ENCODE data around the gene BNC2. TPM values are rescaled to one million over a fixed set of nuclear protein-coding genes. Genes with fewer than 3 reads are reported as not detected.

The BNC2 gene
- total and polyA plus RNA-seq, 4 donors, result 3.1 to 51.2 (median 16.9) TPM

DNA sequence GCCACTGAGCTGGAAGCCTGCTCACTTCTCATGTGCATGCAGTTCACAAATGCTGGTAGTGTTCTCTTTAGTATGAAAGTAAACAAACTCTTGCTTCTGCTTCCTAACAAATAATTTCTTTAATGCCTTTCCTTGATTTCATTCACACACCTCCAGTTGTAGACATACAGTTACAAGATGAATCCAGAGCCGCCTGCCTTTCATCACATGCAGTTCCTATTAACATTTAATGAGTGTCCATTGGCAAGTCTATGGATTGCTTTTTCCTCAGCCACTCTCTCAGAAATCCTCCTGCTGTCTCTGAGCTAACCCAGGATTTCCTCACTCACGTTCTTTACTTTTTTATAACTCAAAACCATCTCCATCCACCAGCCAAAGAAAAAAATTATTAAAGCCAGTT, 408.6 kb downstream of the BNC2 start:
- 65% methylated on average over 2 of the region's 2 CpGs for WGBS (ENCODE audit: insufficient coverage)
- Histone ChIP-seq H3K4me3 (ENCODE audit: low read depth, low read length) (no peak overlapping the region), H3K4me1 (ENCODE audit: control insufficient read depth, insufficient read depth, low read length) (peaks cover 5% of the 10 kb centered on the region), H3K27me3 (ENCODE audit: control insufficient read depth, insufficient read depth, low read length) (no peaks in the 10 kb centered on the region), H3K27ac (ENCODE audit: low read depth, low read length) (no peak overlapping the region), H3K36me3 (ENCODE audit: control insufficient read depth, insufficient read depth, low read length) (no peaks in the 10 kb centered on the region), H3K9me3 (ENCODE audit: control insufficient read depth, insufficient read depth, low read length) (no peaks in the 10 kb centered on the region)
- DNase-seq (ENCODE audit: low read depth in 4 of 6, low spot score in 6 of 6), result peak in 1 of 6 donors; percentile 19

DNA sequence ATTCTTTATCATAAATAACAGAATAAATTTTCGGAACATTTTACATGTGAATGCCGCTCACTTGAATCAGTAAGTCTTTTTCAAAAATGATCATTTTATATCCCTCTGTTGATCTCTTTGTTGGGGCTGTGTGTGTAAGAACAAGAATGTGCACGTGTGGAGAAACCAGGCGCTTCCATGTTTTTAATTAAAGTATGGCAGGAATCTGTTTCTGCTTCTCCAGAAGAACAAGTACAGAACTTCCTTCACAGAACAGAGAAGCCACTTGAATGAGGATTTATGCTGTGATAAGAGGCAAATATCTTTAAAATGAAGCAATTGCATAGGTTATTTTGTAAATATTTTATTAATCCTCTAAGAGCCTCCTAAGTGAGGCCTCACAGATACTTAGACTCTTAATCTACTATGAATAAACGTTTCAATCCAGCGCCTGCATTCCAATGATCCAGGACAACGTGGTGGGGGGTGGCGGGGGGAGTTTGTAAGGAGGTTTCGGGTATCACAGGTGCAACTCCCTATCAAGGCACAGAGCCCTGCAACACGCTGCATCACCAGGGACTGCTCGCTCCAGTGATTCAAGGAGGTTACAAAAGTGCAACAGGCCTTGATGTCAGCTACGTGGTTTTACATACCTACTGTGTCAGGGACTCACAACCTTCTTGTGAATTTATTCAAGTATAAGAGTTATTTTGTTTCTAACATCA, 409.2 kb downstream of the BNC2 start:
- no peak for DNase-seq (ENCODE audit: low read depth in 4 of 6, low spot score in 6 of 6)
- Histone ChIP-seq H3K4me1 (ENCODE audit: control insufficient read depth, insufficient read depth, low read length) (peaks cover 5% of the 10 kb centered on the region), H3K27ac (ENCODE audit: low read depth, low read length) (no peak overlapping the region), H3K9me3 (ENCODE audit: control insufficient read depth, insufficient read depth, low read length) (no peaks in the 10 kb centered on the region), H3K4me3 (ENCODE audit: low read depth, low read length) (no peak overlapping the region), H3K27me3 (ENCODE audit: control insufficient read depth, insufficient read depth, low read length) (no peaks in the 10 kb centered on the region), H3K36me3 (ENCODE audit: control insufficient read depth, insufficient read depth, low read length) (no peaks in the 10 kb centered on the region)
- no CpG with 5 or more reads among the region's 12 CpGs for WGBS (ENCODE audit: insufficient coverage)

DNA sequence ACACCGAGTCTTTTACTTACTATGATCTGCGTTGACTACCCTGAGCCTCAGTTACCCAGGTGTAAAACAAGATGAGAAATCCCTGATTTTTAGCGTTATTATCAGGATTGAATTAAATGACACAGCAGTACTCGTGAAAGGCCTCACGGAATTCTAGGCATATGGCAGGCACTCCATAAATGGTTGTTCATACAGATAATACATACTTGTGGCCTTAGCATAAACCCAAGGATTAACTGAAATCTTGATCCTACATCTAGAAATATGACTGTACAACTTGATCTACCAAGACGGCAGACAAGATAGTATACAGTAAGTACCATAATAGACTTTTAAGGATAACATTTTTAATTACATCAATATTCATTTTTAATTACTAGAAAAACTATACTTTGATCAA, 409.8 kb downstream of the BNC2 start:
- 87% methylated on average over 4 of the region's 6 CpGs for WGBS (ENCODE audit: insufficient coverage)
- H3K27me3 ChIP-seq (ENCODE audit: control insufficient read depth, insufficient read depth, low read length), result no peaks in the 10 kb centered on the region
- DNase-seq (ENCODE audit: low read depth in 4 of 6, low spot score in 6 of 6), result no peak

DNA sequence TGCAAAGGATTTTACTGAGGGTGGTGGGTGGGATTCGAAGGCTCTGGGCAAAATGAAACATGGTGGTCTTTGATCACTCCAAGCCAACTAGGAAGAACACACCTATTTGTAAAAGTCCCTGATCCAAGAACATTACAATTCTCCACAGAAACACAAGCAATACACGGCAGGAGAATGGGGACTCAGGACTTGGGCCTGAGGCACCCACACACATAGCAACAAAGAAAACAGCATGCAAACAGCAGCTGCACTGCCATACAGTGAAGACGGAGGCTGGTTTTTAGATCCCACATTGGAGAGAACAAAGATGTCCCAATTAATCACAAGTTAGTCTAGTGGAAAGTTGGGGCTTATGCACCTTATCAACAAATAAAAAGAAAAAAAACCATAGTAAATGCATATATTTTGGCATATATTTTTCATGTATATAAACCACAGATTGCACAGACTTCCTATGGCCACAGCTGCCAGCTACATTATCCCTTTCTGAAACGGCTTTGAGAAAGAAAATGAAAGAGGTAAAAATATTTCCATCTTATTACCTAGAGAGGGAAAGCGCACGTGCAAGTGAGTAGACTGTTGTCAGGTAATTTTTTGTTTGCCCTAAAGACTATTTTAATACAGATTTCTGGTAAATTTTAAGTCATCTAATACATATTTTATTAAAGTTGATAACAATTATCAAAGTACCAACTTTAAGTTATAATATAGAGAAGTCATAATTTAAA, 410.9 kb downstream of the BNC2 start:
- DNase-seq (ENCODE audit: low read depth in 4 of 6, low spot score in 6 of 6), result peak in 1 of 6 donors; percentile 27
- H3K27ac ChIP-seq (ENCODE audit: low read depth, low read length), result no peak overlapping the region

More for the DNA sequence above, 409.8 kb downstream of the BNC2 start:
- Histone ChIP-seq H3K4me1 (ENCODE audit: control insufficient read depth, insufficient read depth, low read length) (peaks cover 5% of the 10 kb centered on the region), H3K9me3 (ENCODE audit: control insufficient read depth, insufficient read depth, low read length) (no peaks in the 10 kb centered on the region), H3K27ac (ENCODE audit: low read depth, low read length) (no peak overlapping the region), H3K4me3 (ENCODE audit: low read depth, low read length) (no peak overlapping the region), H3K36me3 (ENCODE audit: control insufficient read depth, insufficient read depth, low read length) (no peaks in the 10 kb centered on the region)

DNA sequence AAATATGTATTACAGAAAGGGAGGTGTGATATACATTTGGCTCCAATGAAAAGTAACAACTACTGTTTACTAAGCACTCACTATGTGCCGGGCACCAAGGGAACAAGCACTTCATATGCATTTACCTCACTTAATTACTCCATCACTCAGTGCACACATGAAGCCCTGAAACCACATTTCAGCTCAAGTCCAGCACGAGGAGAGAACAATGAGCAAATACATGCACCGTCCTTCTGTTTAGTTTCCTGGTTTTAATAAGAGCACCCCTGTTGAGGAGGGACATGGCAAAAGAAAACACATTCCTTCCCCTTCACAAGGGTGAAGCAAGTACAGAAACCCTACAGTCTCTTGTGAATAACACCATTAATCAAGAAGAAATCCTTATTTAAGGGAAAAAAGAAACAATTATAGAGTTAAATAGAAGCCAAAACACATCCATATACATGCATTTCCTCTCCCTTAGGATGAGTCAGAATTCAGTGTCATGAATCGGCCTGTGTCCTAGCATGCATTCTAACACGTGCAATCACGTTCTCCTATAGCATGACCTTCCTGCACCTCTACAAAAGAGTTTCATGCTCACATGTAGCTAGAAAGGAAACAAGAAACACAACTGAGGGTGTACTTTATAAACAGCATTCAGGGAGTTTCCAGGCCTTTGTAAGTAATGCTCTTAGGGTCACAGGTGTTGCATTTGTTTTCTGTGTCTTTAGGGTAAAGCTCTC, 411.6 kb downstream of the BNC2 start:
- H3K27me3 ChIP-seq (ENCODE audit: control insufficient read depth, insufficient read depth, low read length), result no peaks in the 10 kb centered on the region
- H3K27ac ChIP-seq (ENCODE audit: low read depth, low read length), result peak overlapping the region; percentile 30
- 32% methylated on average over 3 of the region's 6 CpGs for WGBS (ENCODE audit: insufficient coverage)
- no peaks in the 10 kb centered on the region for H3K9me3 ChIP-seq (ENCODE audit: control insufficient read depth, insufficient read depth, low read length)
- no peak overlapping the region for H3K4me3 ChIP-seq (ENCODE audit: low read depth, low read length)
- DNase-seq (ENCODE audit: low read depth in 4 of 6, low spot score in 6 of 6), result peak in 2 of 6 donors; percentile 31 to 43
- H3K4me1 ChIP-seq (ENCODE audit: control insufficient read depth, insufficient read depth, low read length), result peaks cover 5% of the 10 kb centered on the region
- H3K36me3 ChIP-seq (ENCODE audit: control insufficient read depth, insufficient read depth, low read length), result no peaks in the 10 kb centered on the region

More for the DNA sequence above, 410.9 kb downstream of the BNC2 start:
- WGBS (ENCODE audit: insufficient coverage), result 33% methylated on average over 1 of the region's 6 CpGs
- no peaks in the 10 kb centered on the region for H3K9me3 ChIP-seq (ENCODE audit: control insufficient read depth, insufficient read depth, low read length)
- H3K4me3 ChIP-seq (ENCODE audit: low read depth, low read length), result no peak overlapping the region
- H3K4me1 ChIP-seq (ENCODE audit: control insufficient read depth, insufficient read depth, low read length), result peaks cover 5% of the 10 kb centered on the region
- H3K27me3 ChIP-seq (ENCODE audit: control insufficient read depth, insufficient read depth, low read length), result no peaks in the 10 kb centered on the region
- H3K36me3 ChIP-seq (ENCODE audit: control insufficient read depth, insufficient read depth, low read length), result no peaks in the 10 kb centered on the region

DNA sequence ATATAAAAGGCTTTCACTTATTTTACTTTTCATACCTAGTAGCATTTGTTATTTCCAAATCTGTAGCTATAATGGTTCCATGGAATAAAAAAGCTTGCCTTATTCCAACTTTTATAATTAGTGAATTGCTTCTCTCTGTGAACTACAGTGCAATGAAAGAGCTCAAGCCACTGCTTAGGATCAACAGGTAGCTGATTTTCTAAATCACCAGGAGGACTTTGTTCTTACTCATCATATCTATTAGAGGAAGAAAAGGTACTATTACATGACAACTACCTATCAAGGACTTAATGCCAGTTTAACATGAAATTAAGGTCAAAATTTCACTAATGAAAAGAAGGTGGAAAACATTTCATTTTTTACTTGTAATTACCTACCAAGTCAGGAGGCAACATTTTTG, 414.6 kb downstream of the BNC2 start:
- Histone ChIP-seq H3K4me1 (ENCODE audit: control insufficient read depth, insufficient read depth, low read length) (no peaks in the 10 kb centered on the region), H3K27me3 (ENCODE audit: control insufficient read depth, insufficient read depth, low read length) (no peaks in the 10 kb centered on the region), H3K4me3 (ENCODE audit: low read depth, low read length) (no peak overlapping the region), H3K27ac (ENCODE audit: low read depth, low read length) (no peak overlapping the region), H3K36me3 (ENCODE audit: control insufficient read depth, insufficient read depth, low read length) (no peaks in the 10 kb centered on the region), H3K9me3 (ENCODE audit: control insufficient read depth, insufficient read depth, low read length) (no peaks in the 10 kb centered on the region)
- no peak for DNase-seq (ENCODE audit: low read depth in 4 of 6, low spot score in 6 of 6)

DNA sequence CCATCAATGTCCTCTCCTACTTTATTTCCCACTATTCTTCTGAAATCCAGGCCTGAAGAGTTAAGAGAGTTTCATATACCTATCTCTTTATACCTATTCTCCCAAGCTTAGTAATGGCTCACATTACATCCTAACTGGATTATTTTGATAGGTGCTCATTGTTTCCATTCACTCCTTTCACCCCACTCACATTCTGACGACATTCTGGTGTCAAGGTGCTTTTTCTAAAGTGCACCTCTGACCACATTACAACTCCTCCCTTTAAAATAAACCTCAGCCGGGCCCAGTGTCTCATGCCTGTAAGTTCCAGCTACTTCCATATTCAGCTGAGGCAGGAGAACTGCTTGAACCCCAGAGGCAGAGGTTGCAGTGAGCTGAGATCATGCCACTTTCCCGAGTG, 417.1 kb downstream of the BNC2 start:
- H3K4me3 ChIP-seq (ENCODE audit: low read depth, low read length), result no peak overlapping the region
- no peak for DNase-seq (ENCODE audit: low read depth in 4 of 6, low spot score in 6 of 6)
- no peak overlapping the region for H3K27ac ChIP-seq (ENCODE audit: low read depth, low read length)
- no peaks in the 10 kb centered on the region for H3K4me1 ChIP-seq (ENCODE audit: control insufficient read depth, insufficient read depth, low read length)
- WGBS (ENCODE audit: insufficient coverage), result 68% methylated on average over 3 of the region's 3 CpGs
- no peaks in the 10 kb centered on the region for H3K9me3 ChIP-seq (ENCODE audit: control insufficient read depth, insufficient read depth, low read length)
- H3K27me3 ChIP-seq (ENCODE audit: control insufficient read depth, insufficient read depth, low read length), result no peaks in the 10 kb centered on the region
- H3K36me3 ChIP-seq (ENCODE audit: control insufficient read depth, insufficient read depth, low read length), result no peaks in the 10 kb centered on the region

DNA sequence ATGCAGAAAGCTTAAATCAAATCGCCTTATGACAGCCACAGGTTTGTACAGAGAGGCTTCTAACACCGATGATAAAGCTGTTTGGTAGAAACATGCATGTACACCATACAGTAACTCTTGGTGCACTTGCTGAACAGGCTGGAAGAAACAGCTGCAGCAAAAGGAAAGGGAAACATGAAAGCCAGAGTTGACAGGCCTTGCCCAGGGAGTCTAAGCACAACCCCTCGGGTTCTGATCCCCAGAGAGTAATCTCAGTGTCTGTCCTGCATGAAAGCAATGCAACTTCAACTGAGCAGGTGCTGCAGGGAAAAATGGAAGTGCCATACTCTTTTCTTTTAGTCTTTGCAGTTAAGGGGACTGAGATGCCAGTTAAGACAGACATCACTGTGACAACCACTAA, 419.9 kb downstream of the BNC2 start:
- H3K27ac ChIP-seq (ENCODE audit: low read depth, low read length), result no peak overlapping the region
- 70% methylated on average over 3 of the region's 3 CpGs for WGBS (ENCODE audit: insufficient coverage)
- no peaks in the 10 kb centered on the region for H3K36me3 ChIP-seq (ENCODE audit: control insufficient read depth, insufficient read depth, low read length)
- peak in 1 of 6 donors; percentile 18 for DNase-seq (ENCODE audit: low read depth in 4 of 6, low spot score in 6 of 6)
- no peak overlapping the region for H3K4me3 ChIP-seq (ENCODE audit: low read depth, low read length)
- H3K9me3 ChIP-seq (ENCODE audit: control insufficient read depth, insufficient read depth, low read length), result no peaks in the 10 kb centered on the region
- no peaks in the 10 kb centered on the region for H3K4me1 ChIP-seq (ENCODE audit: control insufficient read depth, insufficient read depth, low read length)
- H3K27me3 ChIP-seq (ENCODE audit: control insufficient read depth, insufficient read depth, low read length), result peaks cover 3% of the 10 kb centered on the region

DNA sequence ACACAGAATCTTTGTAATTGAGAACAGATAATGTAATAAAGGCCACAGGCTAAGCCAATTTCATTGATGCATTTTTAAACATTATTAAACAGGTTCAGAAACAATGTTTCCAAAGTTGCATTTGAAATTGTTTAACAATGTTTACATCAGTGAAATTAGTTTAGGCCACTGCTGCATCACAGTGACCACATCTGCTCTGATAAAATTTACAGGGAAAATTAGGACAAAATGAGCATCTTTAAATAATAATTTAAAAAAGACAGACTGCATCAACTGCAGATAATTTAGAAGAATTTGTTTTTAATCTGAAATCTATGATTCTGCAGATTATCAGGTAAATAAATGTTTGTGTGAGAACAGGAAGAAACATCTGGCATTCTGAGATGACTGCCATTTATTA, 420.4 kb downstream of the BNC2 start:
- Histone ChIP-seq H3K27me3 (ENCODE audit: control insufficient read depth, insufficient read depth, low read length) (peaks cover 3% of the 10 kb centered on the region), H3K9me3 (ENCODE audit: control insufficient read depth, insufficient read depth, low read length) (no peaks in the 10 kb centered on the region), H3K4me3 (ENCODE audit: low read depth, low read length) (no peak overlapping the region), H3K36me3 (ENCODE audit: control insufficient read depth, insufficient read depth, low read length) (no peaks in the 10 kb centered on the region), H3K4me1 (ENCODE audit: control insufficient read depth, insufficient read depth, low read length) (no peaks in the 10 kb centered on the region), H3K27ac (ENCODE audit: low read depth, low read length) (no peak overlapping the region)
- DNase-seq (ENCODE audit: low read depth in 4 of 6, low spot score in 6 of 6), result no peak

Measured in spinal cord (tissue), 10 donors.